ENCODE results near the gene THOC1. TPM values are rescaled to one million over a fixed set of nuclear protein-coding genes. Genes with fewer than 3 reads are reported as not detected.

Gene THOC1
- total and polyA plus RNA-seq, 10 donors: 32.7 to 91.9 (median 52.4) TPM

DNA sequence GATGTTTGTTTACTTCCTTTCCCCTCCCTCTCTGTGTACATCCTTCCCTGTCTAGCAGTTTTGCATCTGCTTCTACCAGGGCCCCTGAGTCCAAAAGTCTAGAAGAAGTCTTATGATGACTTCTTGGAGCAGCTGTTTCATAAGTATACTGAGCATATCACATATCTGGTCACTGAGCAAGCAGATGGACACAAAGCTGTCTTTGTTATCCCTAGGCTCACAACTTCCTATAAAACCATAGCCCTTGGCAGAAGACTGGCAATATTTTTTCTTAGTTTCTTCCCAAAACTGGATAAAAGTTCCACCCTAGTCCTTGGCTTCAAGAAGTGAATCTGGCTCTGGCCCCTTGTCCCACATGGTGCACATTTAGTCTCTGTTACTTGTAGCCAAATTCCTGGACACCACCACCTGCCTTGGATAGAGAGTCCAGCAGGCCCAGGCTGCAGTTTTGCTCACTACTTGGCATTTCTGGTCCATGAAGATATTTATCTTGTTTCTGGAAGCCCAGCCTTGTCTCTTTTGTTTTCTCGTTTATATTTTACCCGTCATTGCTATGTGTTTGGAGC lies 22.5 kb downstream of the THOC1 start:
- Histone ChIP-seq H3K27ac (no peak overlapping the region), H3K36me3 (peaks cover 0 to 98% (median 60%) of the 10 kb centered on the region in 6 donors), H3K27me3 (replicated peaks in 1 of 7) (no peaks in the 10 kb centered on the region), H3K4me1 (no peaks in the 10 kb centered on the region), H3K4me3 (no peak overlapping the region), H3K9me3 (no peaks in the 10 kb centered on the region)
- no peak for DNase-seq
- intact Hi-C loops (cut with DNase I; ENCODE audit: low total_unique reads): no loop called here
- WGBS, 5 donors: 95 to 100% (median 97%) methylated on average over 2 of the region's 2 CpGs
- TF ChIP-seq, protein P1, sequence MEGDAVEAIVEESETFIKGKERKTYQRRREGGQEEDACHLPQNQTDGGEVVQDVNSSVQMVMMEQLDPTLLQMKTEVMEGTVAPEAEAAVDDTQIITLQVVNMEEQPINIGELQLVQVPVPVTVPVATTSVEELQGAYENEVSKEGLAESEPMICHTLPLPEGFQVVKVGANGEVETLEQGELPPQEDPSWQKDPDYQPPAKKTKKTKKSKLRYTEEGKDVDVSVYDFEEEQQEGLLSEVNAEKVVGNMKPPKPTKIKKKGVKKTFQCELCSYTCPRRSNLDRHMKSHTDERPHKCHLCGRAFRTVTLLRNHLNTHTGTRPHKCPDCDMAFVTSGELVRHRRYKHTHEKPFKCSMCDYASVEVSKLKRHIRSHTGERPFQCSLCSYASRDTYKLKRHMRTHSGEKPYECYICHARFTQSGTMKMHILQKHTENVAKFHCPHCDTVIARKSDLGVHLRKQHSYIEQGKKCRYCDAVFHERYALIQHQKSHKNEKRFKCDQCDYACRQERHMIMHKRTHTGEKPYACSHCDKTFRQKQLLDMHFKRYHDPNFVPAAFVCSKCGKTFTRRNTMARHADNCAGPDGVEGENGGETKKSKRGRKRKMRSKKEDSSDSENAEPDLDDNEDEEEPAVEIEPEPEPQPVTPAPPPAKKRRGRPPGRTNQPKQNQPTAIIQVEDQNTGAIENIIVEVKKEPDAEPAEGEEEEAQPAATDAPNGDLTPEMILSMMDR (IDR thresholded peaks at IDR 0.05 in 8 of 11, conservative IDR thresholded peaks at IDR 0.05 in 3 of 11): no peak
- TF ChIP-seq POLR2A (IDR thresholded peaks at IDR 0.05) (no peak), POLR2AphosphoS5 (IDR thresholded peaks at IDR 0.05) (no peak)

DNA sequence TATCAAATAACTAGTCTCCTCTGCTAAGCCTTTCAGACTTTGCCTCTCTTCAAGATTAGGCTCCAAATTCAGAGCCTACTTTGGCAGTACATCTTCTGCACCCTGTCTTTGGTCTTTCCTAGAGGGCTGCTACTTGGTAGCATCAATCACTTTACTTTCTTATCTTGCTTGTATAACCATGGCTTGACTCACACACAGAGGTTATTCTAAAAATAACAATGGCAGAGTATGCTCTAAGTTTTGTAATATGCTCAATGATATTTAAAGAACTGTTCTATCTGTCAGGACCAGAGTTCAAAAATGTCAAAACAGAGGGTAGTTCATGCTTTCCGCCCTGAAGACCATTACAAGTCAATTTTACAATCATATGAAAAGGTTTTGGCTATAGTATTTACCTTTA lies 27.7 kb downstream of the THOC1 start:
- Histone ChIP-seq H3K4me3 (no peak overlapping the region), H3K36me3 (peaks cover 0 to 74% (median 16%) of the 10 kb centered on the region in 6 donors), H3K9me3 (no peaks in the 10 kb centered on the region), H3K27ac (no peak overlapping the region), H3K27me3 (replicated peaks in 1 of 7) (no peaks in the 10 kb centered on the region), H3K4me1 (no peaks in the 10 kb centered on the region)
- TF ChIP-seq, protein P1 (IDR thresholded peaks at IDR 0.05 in 8 of 11, conservative IDR thresholded peaks at IDR 0.05 in 3 of 11): no peak
- no peak for TF ChIP-seq POLR2A (IDR thresholded peaks at IDR 0.05)
- no peak for TF ChIP-seq POLR2AphosphoS5 (IDR thresholded peaks at IDR 0.05)
- intact Hi-C loops (cut with DNase I; ENCODE audit: low total_unique reads): no loop called here
- no peak for DNase-seq
- WGBS, 5 donors: 96 to 100% (median 100%) methylated on average over 1 of the region's 1 CpG

DNA sequence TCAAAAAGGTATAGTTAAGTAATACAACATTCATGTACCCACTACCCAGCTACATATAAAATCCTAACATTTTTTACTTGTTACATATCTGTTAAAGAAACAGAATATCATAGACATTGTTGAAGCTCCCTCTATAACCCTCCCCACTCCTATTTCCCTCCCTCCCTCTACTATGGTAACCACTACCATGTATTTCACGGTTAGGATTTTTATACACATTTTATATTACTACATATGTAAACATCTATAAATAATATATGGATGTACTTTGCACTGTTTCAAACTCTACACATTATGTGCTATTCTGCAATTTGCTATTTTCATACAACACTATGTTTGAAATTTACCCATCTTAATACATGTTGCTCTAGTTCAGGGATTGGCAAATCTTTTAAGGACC lies 36.3 kb downstream of the THOC1 start:
- H3K36me3 ChIP-seq: peaks cover 0 to 38% (median 3%) of the 10 kb centered on the region in 6 donors
- H3K27ac ChIP-seq: no peak overlapping the region
- H3K4me1 ChIP-seq: no peaks in the 10 kb centered on the region
- intact Hi-C loops (cut with DNase I; ENCODE audit: low total_unique reads): no loop called here
- no peaks in the 10 kb centered on the region for H3K9me3 ChIP-seq
- 90 to 100% (median 92%) methylated on average over 1 of the region's 1 CpG for WGBS, 5 donors
- DNase-seq: no peak
- no peak overlapping the region for H3K4me3 ChIP-seq
- TF ChIP-seq POLR2AphosphoS5 (IDR thresholded peaks at IDR 0.05): no peak
- TF ChIP-seq, protein P1 (IDR thresholded peaks at IDR 0.05 in 8 of 11, conservative IDR thresholded peaks at IDR 0.05 in 3 of 11): no peak
- no peak for TF ChIP-seq POLR2A (IDR thresholded peaks at IDR 0.05)
- no peaks in the 10 kb centered on the region for H3K27me3 ChIP-seq (replicated peaks in 1 of 7)

DNA sequence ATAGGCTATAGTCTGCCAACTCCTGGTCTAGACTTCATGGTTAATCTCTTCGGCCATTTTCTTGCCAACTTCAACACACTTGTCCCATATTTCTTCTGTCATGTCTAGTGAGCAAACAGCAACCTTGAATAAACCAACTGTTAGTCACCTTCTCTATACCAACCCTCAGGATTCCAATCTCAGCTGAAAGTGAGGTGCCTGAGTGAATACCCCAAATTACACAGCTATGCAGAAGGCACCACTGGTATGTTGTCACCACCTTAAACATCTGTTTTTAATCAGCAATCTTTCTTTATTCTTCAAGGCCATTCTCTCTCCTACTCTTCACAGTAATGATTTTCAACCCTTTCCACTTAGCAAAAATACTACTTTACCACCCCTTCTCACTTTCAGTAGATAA lies 39.3 kb downstream of the THOC1 start:
- H3K9me3 ChIP-seq: no peaks in the 10 kb centered on the region
- no peak for TF ChIP-seq POLR2AphosphoS5 (IDR thresholded peaks at IDR 0.05)
- TF ChIP-seq, protein P1 (IDR thresholded peaks at IDR 0.05 in 8 of 11, conservative IDR thresholded peaks at IDR 0.05 in 3 of 11): no peak
- no peak for TF ChIP-seq POLR2A (IDR thresholded peaks at IDR 0.05)
- 89 to 100% (median 97%) methylated on average over 1 of the region's 1 CpG for WGBS, 5 donors
- DNase-seq: no peak
- H3K27ac ChIP-seq: no peak overlapping the region
- intact Hi-C loops (cut with DNase I; ENCODE audit: low total_unique reads): no loop called here
- H3K36me3 ChIP-seq: peaks cover 0 to 68% (median 22%) of the 10 kb centered on the region in 6 donors
- no peak overlapping the region for H3K4me3 ChIP-seq
- H3K27me3 ChIP-seq (replicated peaks in 1 of 7): no peaks in the 10 kb centered on the region
- no peaks in the 10 kb centered on the region for H3K4me1 ChIP-seq

Measured in spleen (tissue), 11 donors.